ENCODE data around the gene TAF5L. TPM values are rescaled to one million over a fixed set of nuclear protein-coding genes. Genes with fewer than 3 reads are reported as not detected.
A peak's percentile ranks its signal among the peaks of the same experiment; 100 is the strongest.

The TAF5L gene
- 22.2 TPM for polyA plus RNA-seq (2013, experiment 1 of 2)
- 21.6 TPM for polyA plus RNA-seq (2013, experiment 2 of 2)

- Histone ChIP-seq H2BK120ac (ENCODE audit: low read depth, low read length) (peak within 1 kb of the TSS; percentile 95), H3K23ac (ENCODE audit: low read length) (peak within 1 kb of the TSS; percentile 32), H3K4me3 (ENCODE audit: low read length) (peak within 1 kb of the TSS; percentile 95), H3K4me2 (ENCODE audit: low read length) (peak within 1 kb of the TSS; percentile 100), H3K79me1 (ENCODE audit: low read length) (peaks cover 22% of the 10 kb centered on the region), H3K4ac (ENCODE audit: low read depth, low read length) (peak within 1 kb of the TSS; percentile 95), H2BK15ac (replicated peaks; ENCODE audit: low read depth) (no peak within 1 kb of the TSS), H3K79me2 (ENCODE audit: control insufficient read depth, insufficient read depth, low read length) (peaks cover 58% of the 10 kb centered on the region), H4K5ac (ENCODE audit: low read length) (no peak within 1 kb of the TSS), H3K27me3 (ENCODE audit: insufficient read depth, low read length, poor library complexity) (no peaks in the 10 kb centered on the region), H3K4me1 (ENCODE audit: control insufficient read depth, low read depth, low read length) (peaks cover 6% of the 10 kb centered on the region), H2AK5ac (ENCODE audit: low read length) (no peak within 1 kb of the TSS), H3K56ac (ENCODE audit: low read length) (peak within 1 kb of the TSS; percentile 99), H3K36me3 (ENCODE audit: control insufficient read depth, insufficient read depth, low read length) (no peaks in the 10 kb centered on the region), H4K8ac (ENCODE audit: low read depth, low read length) (no peak within 1 kb of the TSS), H2BK5ac (ENCODE audit: low read length) (no peak within 1 kb of the TSS), H3K18ac (ENCODE audit: low read length) (peak within 1 kb of the TSS; percentile 94), H3K27ac (ENCODE audit: low read depth, low read length) (peak within 1 kb of the TSS; percentile 73), H3K9ac (ENCODE audit: low read length) (peak within 1 kb of the TSS; percentile 94)
- no CpG with 5 or more reads among the region's 97 CpGs for WGBS (ENCODE audit: extremely low coverage, insufficient coverage, low lambda C conversion rate)
- peak; percentile 92 for DNase-seq
Measured at GRCh38 chr1:229625915-229626831, at the start of gene TAF5L, which contains the start of gene URB2. Gene TAF5L, minus strand, starts transcription at chr1:229626122. Its CDS starts 11,640 bp downstream, at chr1:229614482. Gene URB2, plus strand, starts transcription at chr1:229626247. Its CDS starts 1,387 bp downstream, at chr1:229627634.

- Histone ChIP-seq H3K18ac (ENCODE audit: low read length) (no peak overlapping the region), H3K9ac (ENCODE audit: low read length) (no peak overlapping the region), H2BK15ac (replicated peaks; ENCODE audit: low read depth) (no peak overlapping the region), H4K8ac (ENCODE audit: low read depth, low read length) (no peak overlapping the region), H3K4ac (ENCODE audit: low read depth, low read length) (no peak overlapping the region), H2BK120ac (ENCODE audit: low read depth, low read length) (no peak overlapping the region), H3K4me3 (ENCODE audit: low read length) (no peak overlapping the region), H3K4me1 (ENCODE audit: control insufficient read depth, low read depth, low read length) (no peaks in the 10 kb centered on the region), H3K56ac (ENCODE audit: low read length) (no peak overlapping the region), H4K5ac (ENCODE audit: low read length) (no peak overlapping the region), H3K27me3 (ENCODE audit: insufficient read depth, low read length, poor library complexity) (no peaks in the 10 kb centered on the region), H3K4me2 (ENCODE audit: low read length) (no peak overlapping the region), H3K79me1 (ENCODE audit: low read length) (no peaks in the 10 kb centered on the region), H2BK5ac (ENCODE audit: low read length) (no peak overlapping the region), H3K27ac (ENCODE audit: low read depth, low read length) (no peak overlapping the region), H3K79me2 (ENCODE audit: control insufficient read depth, insufficient read depth, low read length) (no peaks in the 10 kb centered on the region), H2AK5ac (ENCODE audit: low read length) (no peak overlapping the region), H3K36me3 (ENCODE audit: control insufficient read depth, insufficient read depth, low read length) (no peaks in the 10 kb centered on the region), H3K23ac (ENCODE audit: low read length) (no peak overlapping the region)
- no peak for DNase-seq
Measured at GRCh38 chr1:229675396-229675795, 49.5 kb upstream of the TAF5L start.

DNA sequence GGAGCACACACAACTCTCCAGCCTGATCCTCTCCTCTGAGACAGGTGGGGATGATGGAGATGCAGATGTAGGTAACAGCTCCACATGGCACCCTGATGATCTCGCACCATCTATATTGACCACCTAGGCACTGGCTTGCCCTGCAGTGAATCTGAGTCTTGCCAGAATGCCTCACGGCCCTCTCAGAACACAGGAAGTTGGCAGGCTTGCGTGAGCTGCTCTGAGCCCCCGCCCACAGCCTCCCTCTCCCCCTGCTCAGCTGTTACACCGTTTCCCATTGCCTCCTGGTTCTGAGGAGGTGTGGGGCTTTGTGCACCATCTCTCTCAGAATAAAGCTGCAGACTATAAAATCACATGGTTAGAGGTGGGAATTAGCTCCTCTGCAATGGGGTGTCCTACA is 48.1 kb upstream of the TAF5L start:
- Histone ChIP-seq H3K4me3 (ENCODE audit: low read length) (no peak overlapping the region), H3K9ac (ENCODE audit: low read length) (no peak overlapping the region), H3K27me3 (ENCODE audit: insufficient read depth, low read length, poor library complexity) (no peaks in the 10 kb centered on the region), H4K8ac (ENCODE audit: low read depth, low read length) (no peak overlapping the region), H3K4me1 (ENCODE audit: control insufficient read depth, low read depth, low read length) (no peaks in the 10 kb centered on the region), H3K79me1 (ENCODE audit: low read length) (no peaks in the 10 kb centered on the region), H3K27ac (ENCODE audit: low read depth, low read length) (no peak overlapping the region), H3K4me2 (ENCODE audit: low read length) (no peak overlapping the region), H2BK5ac (ENCODE audit: low read length) (no peak overlapping the region), H3K56ac (ENCODE audit: low read length) (no peak overlapping the region), H4K5ac (ENCODE audit: low read length) (no peak overlapping the region), H3K4ac (ENCODE audit: low read depth, low read length) (no peak overlapping the region), H3K23ac (ENCODE audit: low read length) (no peak overlapping the region), H3K18ac (ENCODE audit: low read length) (no peak overlapping the region), H2AK5ac (ENCODE audit: low read length) (no peak overlapping the region), H3K36me3 (ENCODE audit: control insufficient read depth, insufficient read depth, low read length) (no peaks in the 10 kb centered on the region), H3K79me2 (ENCODE audit: control insufficient read depth, insufficient read depth, low read length) (no peaks in the 10 kb centered on the region), H2BK15ac (replicated peaks; ENCODE audit: low read depth) (no peak overlapping the region), H2BK120ac (ENCODE audit: low read depth, low read length) (no peak overlapping the region)
- no CpG with 5 or more reads among the region's 5 CpGs for WGBS (ENCODE audit: extremely low coverage, insufficient coverage, low lambda C conversion rate)
- peak; percentile 3 for DNase-seq

- no peak overlapping the region for H3K4me2 ChIP-seq (ENCODE audit: low read length)
- H3K4me1 ChIP-seq (ENCODE audit: control insufficient read depth, low read depth, low read length): no peaks in the 10 kb centered on the region
- no peaks in the 10 kb centered on the region for H3K79me2 ChIP-seq (ENCODE audit: control insufficient read depth, insufficient read depth, low read length)
- WGBS (ENCODE audit: extremely low coverage, insufficient coverage, low lambda C conversion rate): no CpG with 5 or more reads among the region's 2 CpGs
- H2BK15ac ChIP-seq (replicated peaks; ENCODE audit: low read depth): no peak overlapping the region
- H3K27me3 ChIP-seq (ENCODE audit: insufficient read depth, low read length, poor library complexity): no peaks in the 10 kb centered on the region
- H3K18ac ChIP-seq (ENCODE audit: low read length): no peak overlapping the region
- DNase-seq: no peak
- H4K5ac ChIP-seq (ENCODE audit: low read length): no peak overlapping the region
- no peak overlapping the region for H2AK5ac ChIP-seq (ENCODE audit: low read length)
- no peak overlapping the region for H2BK5ac ChIP-seq (ENCODE audit: low read length)
- H3K27ac ChIP-seq (ENCODE audit: low read depth, low read length): no peak overlapping the region
- H3K56ac ChIP-seq (ENCODE audit: low read length): no peak overlapping the region
- no peak overlapping the region for H3K9ac ChIP-seq (ENCODE audit: low read length)
- no peak overlapping the region for H2BK120ac ChIP-seq (ENCODE audit: low read depth, low read length)
- H3K4me3 ChIP-seq (ENCODE audit: low read length): no peak overlapping the region
- H3K4ac ChIP-seq (ENCODE audit: low read depth, low read length): no peak overlapping the region
- H3K79me1 ChIP-seq (ENCODE audit: low read length): no peaks in the 10 kb centered on the region
- H4K8ac ChIP-seq (ENCODE audit: low read depth, low read length): no peak overlapping the region
- no peak overlapping the region for H3K23ac ChIP-seq (ENCODE audit: low read length)
- no peaks in the 10 kb centered on the region for H3K36me3 ChIP-seq (ENCODE audit: control insufficient read depth, insufficient read depth, low read length)
Measured at GRCh38 chr1:229672246-229672645, 46.3 kb upstream of the TAF5L start.

DNA sequence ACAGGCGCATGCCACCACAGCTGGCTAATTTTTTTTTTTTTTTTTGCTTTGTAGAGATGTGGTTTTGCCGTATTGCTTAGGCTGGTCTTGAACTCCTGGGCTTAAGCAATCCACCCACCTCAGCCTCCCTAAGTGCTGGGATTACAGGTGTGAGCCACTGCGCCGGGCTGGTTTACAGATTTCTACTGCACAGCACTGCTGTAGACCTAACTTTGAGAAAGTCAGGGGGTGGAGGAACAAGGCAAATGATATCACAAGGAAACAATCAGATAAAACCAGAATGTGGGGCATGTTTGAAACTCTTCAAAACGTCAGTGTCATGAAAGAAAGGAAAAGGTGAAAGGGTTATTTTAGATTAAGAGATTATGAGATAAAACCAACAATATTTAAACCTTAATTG is 45.4 kb upstream of the TAF5L start:
- H3K4me2 ChIP-seq (ENCODE audit: low read length): no peak overlapping the region
- no peak overlapping the region for H2BK5ac ChIP-seq (ENCODE audit: low read length)
- no peak overlapping the region for H3K56ac ChIP-seq (ENCODE audit: low read length)
- no peak overlapping the region for H4K5ac ChIP-seq (ENCODE audit: low read length)
- H3K4me3 ChIP-seq (ENCODE audit: low read length): no peak overlapping the region
- H2AK5ac ChIP-seq (ENCODE audit: low read length): no peak overlapping the region
- H3K23ac ChIP-seq (ENCODE audit: low read length): no peak overlapping the region
- no peaks in the 10 kb centered on the region for H3K4me1 ChIP-seq (ENCODE audit: control insufficient read depth, low read depth, low read length)
- no peak overlapping the region for H3K27ac ChIP-seq (ENCODE audit: low read depth, low read length)
- no peak overlapping the region for H2BK15ac ChIP-seq (replicated peaks; ENCODE audit: low read depth)
- H3K27me3 ChIP-seq (ENCODE audit: insufficient read depth, low read length, poor library complexity): no peaks in the 10 kb centered on the region
- H2BK120ac ChIP-seq (ENCODE audit: low read depth, low read length): no peak overlapping the region
- H3K18ac ChIP-seq (ENCODE audit: low read length): no peak overlapping the region
- no peaks in the 10 kb centered on the region for H3K36me3 ChIP-seq (ENCODE audit: control insufficient read depth, insufficient read depth, low read length)
- H3K4ac ChIP-seq (ENCODE audit: low read depth, low read length): no peak overlapping the region
- H3K79me2 ChIP-seq (ENCODE audit: control insufficient read depth, insufficient read depth, low read length): no peaks in the 10 kb centered on the region
- no peak overlapping the region for H4K8ac ChIP-seq (ENCODE audit: low read depth, low read length)
- no peak for DNase-seq
- H3K9ac ChIP-seq (ENCODE audit: low read length): no peak overlapping the region
- no peaks in the 10 kb centered on the region for H3K79me1 ChIP-seq (ENCODE audit: low read length)
- WGBS (ENCODE audit: extremely low coverage, insufficient coverage, low lambda C conversion rate): no CpG with 5 or more reads among the region's 5 CpGs
